K562 (cell line): ENCODE measurements around the gene CCDC174.

Experiments
- CAMTA2 ChIP-seq: fragments of 250-450 bp; sonication (Bioruptor Pico); conservative IDR thresholded peaks from 2 replicates; pipeline ENCODE4 v1.5.1; 2022
- TF ChIP-seq, protein P1 (sequence below): fragments of 150-350 bp; conservative IDR thresholded peaks from 2 replicates; pipeline ENCODE4 v1.6.1; 2014; ENCODE audit warnings: low read length
- TF ChIP-seq, protein P2 (sequence below): fragments of 450-650 bp; conservative IDR thresholded peaks from 2 replicates; pipeline ENCODE4 v1.6.1; 2016; ENCODE audit warnings: missing genetic modification characterization, low read depth, mild to moderate bottlenecking, control low read depth, missing compliant biosample characterization

DNA sequence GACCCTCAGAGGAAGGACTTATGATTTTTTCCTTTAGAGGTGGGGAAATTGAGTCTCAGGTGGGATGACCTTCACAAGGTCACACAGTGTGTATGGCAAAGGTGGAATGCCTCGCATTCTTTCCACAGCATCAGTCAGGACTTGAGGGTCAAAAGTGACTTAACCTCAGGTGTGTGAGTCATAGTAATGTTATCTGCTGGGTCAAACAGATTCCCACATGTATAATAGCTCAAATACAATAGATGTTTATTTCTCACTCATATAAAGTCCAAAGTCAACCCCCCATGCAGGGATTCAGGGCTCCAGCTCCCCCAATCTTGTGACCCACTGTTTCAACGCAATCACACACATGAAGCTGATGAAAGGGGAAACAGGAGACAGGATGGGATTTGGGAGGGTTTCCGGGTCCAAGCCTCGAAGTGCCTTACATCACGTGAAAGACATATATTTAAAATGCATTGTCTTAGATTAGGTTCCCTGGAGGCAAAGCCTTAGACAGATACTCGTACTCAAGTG lies 34.0 kb upstream of the CCDC174 start:
- TF ChIP-seq, protein P1, sequence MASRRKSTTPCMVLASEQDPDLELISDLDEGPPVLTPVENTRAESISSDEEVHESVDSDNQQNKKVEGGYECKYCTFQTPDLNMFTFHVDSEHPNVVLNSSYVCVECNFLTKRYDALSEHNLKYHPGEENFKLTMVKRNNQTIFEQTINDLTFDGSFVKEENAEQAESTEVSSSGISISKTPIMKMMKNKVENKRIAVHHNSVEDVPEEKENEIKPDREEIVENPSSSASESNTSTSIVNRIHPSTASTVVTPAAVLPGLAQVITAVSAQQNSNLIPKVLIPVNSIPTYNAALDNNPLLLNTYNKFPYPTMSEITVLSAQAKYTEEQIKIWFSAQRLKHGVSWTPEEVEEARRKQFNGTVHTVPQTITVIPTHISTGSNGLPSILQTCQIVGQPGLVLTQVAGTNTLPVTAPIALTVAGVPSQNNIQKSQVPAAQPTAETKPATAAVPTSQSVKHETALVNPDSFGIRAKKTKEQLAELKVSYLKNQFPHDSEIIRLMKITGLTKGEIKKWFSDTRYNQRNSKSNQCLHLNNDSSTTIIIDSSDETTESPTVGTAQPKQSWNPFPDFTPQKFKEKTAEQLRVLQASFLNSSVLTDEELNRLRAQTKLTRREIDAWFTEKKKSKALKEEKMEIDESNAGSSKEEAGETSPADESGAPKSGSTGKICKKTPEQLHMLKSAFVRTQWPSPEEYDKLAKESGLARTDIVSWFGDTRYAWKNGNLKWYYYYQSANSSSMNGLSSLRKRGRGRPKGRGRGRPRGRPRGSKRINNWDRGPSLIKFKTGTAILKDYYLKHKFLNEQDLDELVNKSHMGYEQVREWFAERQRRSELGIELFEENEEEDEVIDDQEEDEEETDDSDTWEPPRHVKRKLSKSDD = no peak
- no peak for TF ChIP-seq CAMTA2
- TF ChIP-seq, protein P2, sequence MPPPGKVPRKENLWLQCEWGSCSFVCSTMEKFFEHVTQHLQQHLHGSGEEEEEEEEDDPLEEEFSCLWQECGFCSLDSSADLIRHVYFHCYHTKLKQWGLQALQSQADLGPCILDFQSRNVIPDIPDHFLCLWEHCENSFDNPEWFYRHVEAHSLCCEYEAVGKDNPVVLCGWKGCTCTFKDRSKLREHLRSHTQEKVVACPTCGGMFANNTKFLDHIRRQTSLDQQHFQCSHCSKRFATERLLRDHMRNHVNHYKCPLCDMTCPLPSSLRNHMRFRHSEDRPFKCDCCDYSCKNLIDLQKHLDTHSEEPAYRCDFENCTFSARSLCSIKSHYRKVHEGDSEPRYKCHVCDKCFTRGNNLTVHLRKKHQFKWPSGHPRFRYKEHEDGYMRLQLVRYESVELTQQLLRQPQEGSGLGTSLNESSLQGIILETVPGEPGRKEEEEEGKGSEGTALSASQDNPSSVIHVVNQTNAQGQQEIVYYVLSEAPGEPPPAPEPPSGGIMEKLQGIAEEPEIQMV (tag) = no peak
